Measurements from ENCODE around the gene PIP.
"Not testable (repeated sequence)": the region's sequence is repeated elsewhere in the genome, so short reads cannot be mapped to it uniquely, and the experiment has no call there.

The PIP gene

DNA sequence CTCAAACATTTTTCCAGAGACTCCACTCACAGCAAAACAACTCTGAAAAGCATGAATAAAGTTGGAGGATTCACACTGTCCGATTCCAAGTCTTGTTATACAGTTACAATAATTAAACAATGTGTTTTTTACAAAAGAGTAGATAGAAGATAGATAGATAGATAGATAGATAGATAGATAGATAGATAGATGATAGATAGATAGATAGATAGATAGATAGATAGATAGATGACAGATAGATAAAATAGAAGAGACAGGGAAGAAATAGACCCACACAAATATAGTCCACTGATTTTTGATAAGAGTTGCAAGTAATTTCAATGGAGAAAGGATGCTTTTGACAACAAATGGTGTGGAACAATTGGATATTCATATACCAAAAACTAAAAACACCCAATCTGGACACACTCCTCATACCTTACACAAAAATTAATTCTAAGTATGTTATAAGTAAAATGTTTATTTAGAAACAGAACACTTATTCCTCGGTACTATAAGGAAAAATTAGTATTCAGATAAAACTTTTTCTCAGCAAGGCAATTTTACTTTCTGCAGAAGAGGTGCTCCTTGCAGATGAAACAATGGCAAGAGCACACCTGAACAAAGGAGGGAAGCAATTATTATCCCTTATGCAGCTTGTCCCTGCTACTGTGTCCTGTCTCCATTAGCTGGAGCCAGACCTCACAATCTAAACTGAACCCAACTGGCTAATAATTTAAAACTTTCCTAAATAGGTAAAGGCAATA is 45.7 kb downstream of the PIP start:
- DNase-seq (ENCODE audit: low read depth in 2 of 2): no peak

- DNase-seq (ENCODE audit: low read depth in 2 of 2): not testable (repeated sequence)
Measured at GRCh38 chr7:143180771-143181170, 48.9 kb downstream of the PIP start.

DNA sequence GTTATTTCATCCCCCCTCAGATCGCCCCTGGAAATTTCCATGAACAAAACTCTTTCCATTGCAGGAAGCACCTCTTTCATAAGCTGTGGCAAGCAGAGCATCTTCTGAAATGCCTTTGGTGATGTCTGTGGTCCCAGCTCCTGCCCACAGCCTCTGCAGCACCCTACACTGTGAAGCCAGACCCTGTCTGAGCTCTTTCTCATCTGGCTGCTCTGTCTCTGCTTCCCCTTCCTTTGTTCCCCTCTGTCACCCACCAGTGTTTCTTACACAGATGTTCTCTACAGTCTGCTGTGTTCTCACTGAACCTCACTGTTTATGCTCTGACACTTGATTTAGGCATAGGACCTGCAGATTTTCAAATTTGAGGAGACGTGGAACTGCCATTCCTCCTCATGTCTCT is 49.5 kb downstream of the PIP start:
- no peak for DNase-seq (ENCODE audit: low read depth in 2 of 2)

DNA sequence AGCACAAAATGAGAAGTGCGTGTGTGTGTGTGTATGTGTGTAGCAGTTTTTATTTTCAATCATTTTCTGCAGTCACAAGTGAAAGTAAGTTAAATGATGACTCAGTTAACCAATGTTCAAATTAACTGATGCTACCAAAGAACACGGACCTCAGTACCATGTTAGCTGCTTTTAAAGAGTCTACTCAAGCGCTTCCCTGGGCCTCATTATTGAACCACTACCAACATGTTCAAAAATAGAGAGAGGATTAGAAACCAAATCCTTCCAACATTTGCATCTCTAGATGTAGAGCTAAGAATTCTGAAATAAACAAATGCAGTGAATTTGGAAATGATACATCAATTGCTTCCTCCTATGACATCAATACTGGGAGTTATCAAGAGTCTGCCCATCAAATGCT is 51.1 kb downstream of the PIP start, which contains the start of gene TAS2R39:
TSS of gene TAS2R39 (plus strand) at position 396 of the 400 bp plus-strand sequence. CDS start at position 396, 0 bp downstream.
- DNase-seq (ENCODE audit: low read depth in 2 of 2): no peak

DNA sequence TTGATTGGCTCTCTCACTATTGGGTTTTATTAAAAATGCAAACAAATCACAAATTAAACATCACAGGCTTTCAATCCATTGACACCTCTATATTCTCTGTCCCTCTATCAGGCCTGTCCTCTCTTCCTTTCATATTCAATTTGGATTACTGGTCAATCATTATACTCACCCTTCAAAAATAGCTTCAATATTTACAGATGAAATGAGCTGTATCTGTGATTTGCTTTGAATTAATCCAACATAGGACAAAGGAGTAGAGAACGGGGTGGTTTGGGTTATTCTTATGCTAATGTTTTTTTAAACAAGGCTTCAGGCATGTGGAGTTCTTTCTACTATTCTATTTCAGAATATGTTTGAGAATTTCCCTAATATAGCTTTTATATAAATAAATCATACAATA is 53.7 kb downstream of the PIP start:
- DNase-seq (ENCODE audit: low read depth in 2 of 2): no peak

DNA sequence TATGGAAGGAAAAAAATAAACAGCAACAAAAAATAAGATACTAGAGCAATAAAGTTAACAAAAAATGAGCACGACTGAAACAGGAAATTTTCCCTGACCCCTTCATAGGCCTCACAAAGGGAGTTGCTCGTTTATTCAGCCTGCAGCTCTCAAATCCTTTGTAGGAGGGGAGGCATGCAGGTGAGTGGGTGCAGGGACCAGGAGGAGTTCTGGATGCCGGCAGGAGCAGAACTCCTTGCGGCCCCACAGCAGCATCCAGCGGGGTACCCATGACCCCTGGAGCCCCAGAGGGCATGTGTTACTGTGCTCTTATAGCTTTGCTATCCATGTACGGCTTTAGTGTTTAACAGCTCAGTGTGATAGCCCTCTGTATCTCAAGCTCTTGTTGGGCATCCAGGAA is 57.1 kb downstream of the PIP start:
- no peak for DNase-seq (ENCODE audit: low read depth in 2 of 2)

All from stimulated activated CD8-positive, alpha-beta memory T cell treated with anti-CD3 and anti-CD28 coated beads, Interleukin-7, amount 100 ng/mL, for 4 hours (primary cell).